Esophagus muscularis mucosa (tissue), 3 donors: Measurements from ENCODE around the gene ANKRD33B.

Experiments
- CTCF ChIP-seq, 3 experiments: fragments of 200-600 bp in 2 of 3; fragments of 450-650 bp in 1 of 3; sonication (generic) in 2 of 3; IDR thresholded peaks; one replicate each; pipeline ENCODE4 v1.5.1; 2017 to 2019; ENCODE audit warnings: antibody characterized with exemption in 3 of 3, mild to moderate bottlenecking in 2 of 3, moderate library complexity in 1 of 3
- POLR2A ChIP-seq: fragments of 450-650 bp; IDR thresholded peaks from one replicate; pipeline ENCODE4 v1.6.1; 2017; ENCODE audit warnings: antibody characterized with exemption, moderate library complexity, mild to moderate bottlenecking, low read depth

- no peak for TF ChIP-seq POLR2A
- TF ChIP-seq CTCF (IDR thresholded peaks at IDR 0.05): no peak
Measured at GRCh38 chr5:10545084-10545483, 18.8 kb upstream of the ANKRD33B start.
